ENCODE data around the gene GID8.

GID8 gene

GRCh38 chr20:62922451-62922921 is 15.5 kb upstream of the GID8 start:
- DNase-seq (ENCODE audit: low read depth, low spot score): no peak

- peak; percentile 73 for DNase-seq (ENCODE audit: low read depth, low spot score)
Observed at GRCh38 chr20:62923059-62923668, 14.8 kb upstream of the GID8 start.

- DNase-seq (ENCODE audit: low read depth, low spot score): no peak
Observed at GRCh38 chr20:62923669-62924441, 14.1 kb upstream of the GID8 start.

GRCh38 chr20:62924442-62925075 is 13.4 kb upstream of the GID8 start:
- peak; percentile 38 for DNase-seq (ENCODE audit: low read depth, low spot score)

GRCh38 chr20:62925076-62925419 is 12.9 kb upstream of the GID8 start:
- DNase-seq (ENCODE audit: low read depth, low spot score): no peak

GRCh38 chr20:62925420-62926228 is 12.3 kb upstream of the GID8 start:
- no peak for DNase-seq (ENCODE audit: low read depth, low spot score)

- DNase-seq (ENCODE audit: low read depth, low spot score): peak; percentile 92
Observed at GRCh38 chr20:62926229-62927127, 11.5 kb upstream of the GID8 start, which contains the start of gene DIDO1. DIDO1 (minus strand) TSS chr20:62926505.

GRCh38 chr20:62927128-62927705 is 10.7 kb upstream of the GID8 start:
- DNase-seq (ENCODE audit: low read depth, low spot score): no peak

- DNase-seq (ENCODE audit: low read depth, low spot score): peak; percentile 49
Observed at GRCh38 chr20:62928246-62928939, 9.6 kb upstream of the GID8 start.

- peak; percentile 65 for DNase-seq (ENCODE audit: low read depth, low spot score)
Observed at GRCh38 chr20:62929051-62929538, 8.9 kb upstream of the GID8 start.

- peak; percentile 27 for DNase-seq (ENCODE audit: low read depth, low spot score)
Observed at GRCh38 chr20:62931464-62931863, 6.5 kb upstream of the GID8 start.

- no peak for DNase-seq (ENCODE audit: low read depth, low spot score)
Observed at GRCh38 chr20:62933966-62934365, 4.0 kb upstream of the GID8 start.

GRCh38 chr20:62935204-62935967 is 2.6 kb upstream of the GID8 start:
- DNase-seq (ENCODE audit: low read depth, low spot score): no peak

- peak; percentile 90 for DNase-seq (ENCODE audit: low read depth, low spot score)
Observed at GRCh38 chr20:62935968-62936585, 1.9 kb upstream of the GID8 start.

GRCh38 chr20:62937268-62938104 is 461 bp upstream of the GID8 start:
- DNase-seq (ENCODE audit: low read depth, low spot score): peak; percentile 97

GRCh38 chr20:62940875-62941274 is 2.9 kb downstream of the GID8 start:
- DNase-seq (ENCODE audit: low read depth, low spot score): no peak

- DNase-seq (ENCODE audit: low read depth, low spot score): no peak
Observed at GRCh38 chr20:62941792-62942191, 3.8 kb downstream of the GID8 start.

- no peak for DNase-seq (ENCODE audit: low read depth, low spot score)
Observed at GRCh38 chr20:62942456-62942855, 4.5 kb downstream of the GID8 start.

Data from ELF-1 (cell line).